Stomach (tissue), 9 donors: ENCODE results near the gene TRIM66. TPM values are rescaled to one million over a fixed set of nuclear protein-coding genes. Genes with fewer than 3 reads are reported as not detected.

Experiments
- DNase-seq, 2 donors: peaks; one replicate each; pipeline versions ENCODE4 v3.0.0 to v3.0.0-alpha.2; 2013 to 2019
- H3K27ac ChIP-seq, 5 donors: fragments of 200-600 bp in 4 of 5; sonication (generic) in 4 of 5; one replicate each; pipeline ENCODE4 v1.5.1; 2013 to 2019; ENCODE audit warnings: mild to moderate bottlenecking in 1 of 5, moderate library complexity in 1 of 5
- H3K27me3 ChIP-seq, 3 donors: fragments of 200-600 bp; sonication (generic); one replicate each; pipeline ENCODE4 v1.5.1; 2017 to 2019; ENCODE audit warnings: mixed run types in 1 of 3
- H3K36me3 ChIP-seq, 4 donors: fragments of 200-600 bp; sonication (generic); 1 replicate in 3 of 4; 2 replicates in 1 of 4; pipeline ENCODE4 v1.5.1; 2016 to 2019
- H3K4me1 ChIP-seq, 4 donors: fragments of 200-600 bp; sonication (generic); one replicate each; pipeline ENCODE4 v1.5.1; 2016 to 2019
- H3K4me3 ChIP-seq, 4 donors: fragments of 200-600 bp; sonication (generic) in 3 of 4; one replicate each; pipeline ENCODE4 v1.5.1; 2016 to 2019; ENCODE audit warnings: mild to moderate bottlenecking in 1 of 4
- H3K9me3 ChIP-seq, 4 donors: fragments of 200-600 bp; sonication (generic); one replicate each; pipeline ENCODE4 v1.5.1; 2016 to 2019
- CTCF ChIP-seq, 7 experiments: fragments of 450-650 bp in 4 of 7; fragments of 200-600 bp in 3 of 7; sonication (generic) in 3 of 7; IDR thresholded peaks; one replicate each; pipeline ENCODE4 v1.5.1; 2016 to 2019; ENCODE audit warnings: antibody characterized with exemption in 7 of 7, control low read depth in 2 of 7, mild to moderate bottlenecking in 1 of 7
- EP300 ChIP-seq: sonication (generic); formaldehyde crosslinking; IDR thresholded peaks from one replicate; pipeline ENCODE4 v1.6.1; 2017; ENCODE audit warnings: antibody characterized with exemption
- POLR2A ChIP-seq, 4 donors: fragments of 450-650 bp; IDR thresholded peaks; one replicate each; pipeline ENCODE4 v1.6.1; 2016; ENCODE audit warnings: antibody characterized with exemption in 4 of 4, control low read depth in 2 of 4, mild to moderate bottlenecking in 1 of 4, moderate library complexity in 1 of 4
- POLR2AphosphoS5 ChIP-seq, 3 donors: sonication (generic); formaldehyde crosslinking; IDR thresholded peaks; one replicate each; pipeline ENCODE4 v1.6.1; 2016; ENCODE audit warnings: antibody characterized with exemption in 3 of 3
- WGBS, 5 donors: extraction: QIAGEN DNeasy Blood & Tissue Kit in 3 of 5; methylation state at CpG; one replicate each; pipeline versions ENCODE4 v1.1.5 to v1.1.7; 2013 to 2018; 5-methylcytosine and 5-hydroxymethylcytosine counted together
- intact Hi-C: fragments of 100-400 bp; cut with DNase I; formaldehyde crosslinking; loops from one replicate; pipeline ENCODE4 v1.15.1; 2023; ENCODE audit warnings: low total_unique reads
- polyA plus RNA-seq, 3 donors: library from polyadenylated mRNA; stranded (reverse); fragments of 200-250 nt; gene quantifications; one replicate each; pipeline ENCODE4 v1.2.3, GENCODE V29; 2013
- total RNA-seq, 5 donors: library from RNA; depleted of rRNA; stranded (reverse); fragments of >200 nt; gene quantifications; one replicate each; pipeline versions ENCODE4 v1.1.0 to v1.2.3, GENCODE V29; 2014 to 2016
- donor health status: healthy with polysubstance abuse.
- donor health status: Bipolar disorder and iron deficiency.
- donor health status: healthy.

The TRIM66 gene
- total and polyA plus RNA-seq, 8 donors, result 0.76 to 8.7 (median 3.4) TPM

GRCh38 chr11:8584082-8584481 is 98.4 kb downstream of the TRIM66 start:
- Histone ChIP-seq H3K27me3 (no peaks in the 10 kb centered on the region), H3K36me3 (no peaks in the 10 kb centered on the region), H3K4me3 (no peak overlapping the region), H3K9me3 (no peaks in the 10 kb centered on the region), H3K27ac (no peak overlapping the region), H3K4me1 (no peaks in the 10 kb centered on the region)
- intact Hi-C loops, result no loop called here
- WGBS, 5 donors, result 66 to 88% (median 75%) methylated on average over 1 of the region's 1 CpG
- no peak for DNase-seq
- no peak for TF ChIP-seq POLR2AphosphoS5 (IDR thresholded peaks at IDR 0.05)
- no peak for TF ChIP-seq CTCF (IDR thresholded peaks at IDR 0.05)
- no peak for TF ChIP-seq POLR2A (IDR thresholded peaks at IDR 0.05)
- TF ChIP-seq EP300, result no peak

GRCh38 chr11:8581300-8581699 is 101.2 kb downstream of the TRIM66 start:
- DNase-seq, result no peak
- WGBS, 5 donors, result 82 to 91% (median 87%) methylated on average over 3 of the region's 3 CpGs
- H3K36me3 ChIP-seq, result no peaks in the 10 kb centered on the region
- H3K9me3 ChIP-seq, result no peaks in the 10 kb centered on the region
- intact Hi-C loops, result no loop called here
- TF ChIP-seq POLR2AphosphoS5 (IDR thresholded peaks at IDR 0.05), result no peak
- no peak for TF ChIP-seq CTCF (IDR thresholded peaks at IDR 0.05)
- TF ChIP-seq EP300, result no peak
- no peak for TF ChIP-seq POLR2A (IDR thresholded peaks at IDR 0.05)
- no peak overlapping the region for H3K4me3 ChIP-seq
- H3K27ac ChIP-seq, result no peak overlapping the region
- H3K4me1 ChIP-seq, result no peaks in the 10 kb centered on the region
- H3K27me3 ChIP-seq, result no peaks in the 10 kb centered on the region

GRCh38 chr11:8577791-8578581 is 104.5 kb downstream of the TRIM66 start:
- Histone ChIP-seq H3K9me3 (no peaks in the 10 kb centered on the region), H3K27ac (no peak overlapping the region), H3K4me3 (no peak overlapping the region), H3K27me3 (no peaks in the 10 kb centered on the region), H3K36me3 (no peaks in the 10 kb centered on the region), H3K4me1 (no peaks in the 10 kb centered on the region)
- TF ChIP-seq POLR2AphosphoS5 (IDR thresholded peaks at IDR 0.05) (no peak), POLR2A (IDR thresholded peaks at IDR 0.05) (no peak), CTCF (IDR thresholded peaks at IDR 0.05) (no peak), EP300 (no peak)
- intact Hi-C loops, result no loop called here
- WGBS, 5 donors, result 95 to 98% (median 98%) methylated on average over 2 of the region's 2 CpGs
- DNase-seq, result no peak

GRCh38 chr11:8574798-8575197 is 107.7 kb downstream of the TRIM66 start:
- no peak for TF ChIP-seq POLR2AphosphoS5 (IDR thresholded peaks at IDR 0.05)
- no peak for TF ChIP-seq POLR2A (IDR thresholded peaks at IDR 0.05)
- TF ChIP-seq EP300, result no peak
- TF ChIP-seq CTCF (IDR thresholded peaks at IDR 0.05), result no peak
- 89 to 100% (median 96%) methylated on average over 1 of the region's 1 CpG for WGBS, 5 donors
- intact Hi-C loops, result no loop called here
- Histone ChIP-seq H3K9me3 (no peaks in the 10 kb centered on the region), H3K4me1 (no peaks in the 10 kb centered on the region), H3K27me3 (no peaks in the 10 kb centered on the region), H3K27ac (no peak overlapping the region), H3K4me3 (no peak overlapping the region), H3K36me3 (no peaks in the 10 kb centered on the region)
- no peak for DNase-seq
